B cell (primary cell): Measurements from ENCODE around the gene SEPTIN2.

Source experiments
- EZH2 ChIP-seq: IDR thresholded peaks from 2 replicates; pipeline ENCODE4 v1.6.1; 2012; ENCODE audit warnings: borderline replicate concordance, low read depth, mild to moderate bottlenecking, moderate library complexity, low read length; ENCODE audit not compliant: insufficient read depth, poor library complexity, severe bottlenecking
- TF ChIP-seq, protein P1 (sequence below): fragments of 200-600 bp; IDR thresholded peaks from one replicate; pipeline ENCODE4 v1.8.0; 2022; ENCODE audit warnings: antibody characterized with exemption, mild to moderate bottlenecking

DNA sequence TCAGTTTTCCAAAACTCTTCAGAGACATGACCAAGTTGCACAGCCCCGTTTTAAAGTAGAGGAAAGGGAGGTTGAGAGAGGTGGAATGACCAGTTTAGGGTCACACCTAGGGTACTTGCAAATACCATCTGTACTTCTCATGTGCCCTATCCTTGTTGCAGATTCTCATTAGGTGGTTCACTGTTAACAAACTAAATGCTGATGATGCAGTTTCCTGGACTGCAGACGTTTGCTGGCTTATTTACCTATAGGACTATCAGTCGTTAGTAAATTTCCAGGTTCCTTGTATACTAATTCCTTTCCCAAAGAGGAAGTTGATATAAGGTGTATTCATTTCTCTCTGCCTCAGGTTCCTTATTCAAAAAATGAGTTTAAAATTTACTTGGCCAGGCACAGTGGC lies 41.8 kb downstream of the SEPTIN2 start:
- TF ChIP-seq, protein P1, sequence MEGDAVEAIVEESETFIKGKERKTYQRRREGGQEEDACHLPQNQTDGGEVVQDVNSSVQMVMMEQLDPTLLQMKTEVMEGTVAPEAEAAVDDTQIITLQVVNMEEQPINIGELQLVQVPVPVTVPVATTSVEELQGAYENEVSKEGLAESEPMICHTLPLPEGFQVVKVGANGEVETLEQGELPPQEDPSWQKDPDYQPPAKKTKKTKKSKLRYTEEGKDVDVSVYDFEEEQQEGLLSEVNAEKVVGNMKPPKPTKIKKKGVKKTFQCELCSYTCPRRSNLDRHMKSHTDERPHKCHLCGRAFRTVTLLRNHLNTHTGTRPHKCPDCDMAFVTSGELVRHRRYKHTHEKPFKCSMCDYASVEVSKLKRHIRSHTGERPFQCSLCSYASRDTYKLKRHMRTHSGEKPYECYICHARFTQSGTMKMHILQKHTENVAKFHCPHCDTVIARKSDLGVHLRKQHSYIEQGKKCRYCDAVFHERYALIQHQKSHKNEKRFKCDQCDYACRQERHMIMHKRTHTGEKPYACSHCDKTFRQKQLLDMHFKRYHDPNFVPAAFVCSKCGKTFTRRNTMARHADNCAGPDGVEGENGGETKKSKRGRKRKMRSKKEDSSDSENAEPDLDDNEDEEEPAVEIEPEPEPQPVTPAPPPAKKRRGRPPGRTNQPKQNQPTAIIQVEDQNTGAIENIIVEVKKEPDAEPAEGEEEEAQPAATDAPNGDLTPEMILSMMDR = no peak
- no peak for TF ChIP-seq EZH2
